SK-N-SH (cell line): ENCODE data around the gene PXT1. TPM values are rescaled to one million over a fixed set of nuclear protein-coding genes. Genes with fewer than 3 reads are reported as not detected.

Source experiments
- CTCF ChIA-PET: fragments of 300-600, 350-600 bp; formaldehyde crosslinking; extraction: SDS; loops from one replicate; lab custom pipeline; 2021; lab: Yijun Ruan, JAX
- POLR2A ChIA-PET: fragments of 350-600 bp; sonication (Branson Sonifier 250); formaldehyde crosslinking; extraction: SDS; loops from one replicate; lab custom pipeline; 2020; ENCODE audit warnings: antibody characterized with exemption, inconsistent platforms; lab: Yijun Ruan, JAX
- DNase-seq: peaks from one replicate; pipeline ENCODE4 v3.0.0; 2012
- H2AFZ ChIP-seq: fragments of 200-600 bp; sonication (generic); 2 replicates; pipeline ENCODE4 v1.8.1; 2016; ENCODE audit warnings: antibody characterized with exemption, mild to moderate bottlenecking, low read depth
- H3F3A ChIP-seq: fragments of 200-600 bp; sonication (generic); replicated peaks from 2 replicates; pipeline ENCODE3; 2016; ENCODE audit warnings: antibody characterized with exemption, mild to moderate bottlenecking; ENCODE audit not compliant: insufficient read depth
- H3K27ac ChIP-seq, 2 experiments: fragments of 200-500 bp in 1 of 2; fragments of 200-600 bp in 1 of 2; sonication (Bioruptor generic) in 1 of 2; sonication (generic), shearing (Covaris generic) in 1 of 2; 2 replicates each; pipeline versions ENCODE4 v1.5.1 to v1.6.1; 2014 to 2016; ENCODE audit warnings: low read depth in 2 of 2, inconsistent platforms in 1 of 2, low read length in 1 of 2, mild to moderate bottlenecking in 1 of 2, mixed read lengths in 1 of 2
- H3K27me3 ChIP-seq: fragments of 200-600 bp; sonication (generic), shearing (Covaris generic); 2 replicates; pipeline ENCODE4 v1.6.1; 2016; ENCODE audit warnings: mixed run types; ENCODE audit not compliant: insufficient read depth
- H3K36me3 ChIP-seq, 2 experiments: fragments of 200-500 bp in 1 of 2; fragments of 200-600 bp in 1 of 2; sonication (Bioruptor generic) in 1 of 2; sonication (generic) in 1 of 2; replicated peaks in 1 of 2; 2 replicates each; pipeline versions ENCODE3 to v1.5.1; 2014 to 2016; ENCODE audit warnings: low read length in 1 of 2, mild to moderate bottlenecking in 1 of 2; ENCODE audit not compliant: insufficient read depth in 2 of 2, control insufficient read depth in 1 of 2
- H3K4me1 ChIP-seq, 2 experiments: fragments of 200-500 bp in 1 of 2; fragments of 200-600 bp in 1 of 2; sonication (Bioruptor generic) in 1 of 2; sonication (generic), shearing (Covaris generic) in 1 of 2; 2 replicates each; pipeline versions ENCODE4 v1.5.1 to v1.6.1; 2014 to 2016; ENCODE audit warnings: low read depth in 1 of 2, low read length in 1 of 2, mixed run types in 1 of 2; ENCODE audit not compliant: insufficient read depth in 2 of 2, control insufficient read depth in 1 of 2
- H3K4me2 ChIP-seq: fragments of 200-600 bp; sonication (generic), shearing (Covaris generic); 2 replicates; pipeline ENCODE4 v1.6.1; 2017; ENCODE audit warnings: mixed run types
- H3K4me3 ChIP-seq, 2 experiments: fragments of 200-500 bp in 1 of 2; fragments of 200-600 bp in 1 of 2; sonication (Bioruptor generic) in 1 of 2; sonication (generic), shearing (Covaris generic) in 1 of 2; 2 replicates each; pipeline versions ENCODE4 v1.5.1 to v1.8.1; 2014 to 2016; ENCODE audit warnings: low read depth in 2 of 2, inconsistent platforms in 1 of 2, low read length in 1 of 2, mild to moderate bottlenecking in 1 of 2, mixed read lengths in 1 of 2, moderate library complexity in 1 of 2
- H3K79me2 ChIP-seq: fragments of 200-600 bp; sonication (generic); 2 replicates; pipeline ENCODE4 v1.8.1; 2017; ENCODE audit warnings: mild to moderate bottlenecking; ENCODE audit not compliant: insufficient read depth
- H3K9ac ChIP-seq: fragments of 200-600 bp; sonication (generic); 2 replicates; pipeline ENCODE4 v1.6.1; 2017; ENCODE audit warnings: mixed run types
- H3K9me2 ChIP-seq: fragments of 200-600 bp; sonication (generic); 2 replicates; pipeline ENCODE4 v1.6.1; 2017; ENCODE audit warnings: mixed run types
- H3K9me3 ChIP-seq: fragments of 200-600 bp; sonication (generic); 2 replicates; pipeline ENCODE4 v1.6.1; 2017; ENCODE audit warnings: mixed run types, mild to moderate bottlenecking, moderate library complexity
- H4K20me1 ChIP-seq: fragments of 200-600 bp; sonication (generic); 2 replicates; pipeline ENCODE4 v1.6.1; 2017; ENCODE audit warnings: mild to moderate bottlenecking, mixed run types; ENCODE audit not compliant: insufficient read depth
- FOSL2 ChIP-seq: IDR thresholded peaks from 2 replicates; pipeline ENCODE4 v1.4.0; 2012; ENCODE audit warnings: low read depth, mild to moderate bottlenecking, moderate library complexity, borderline replicate concordance
- FOXM1 ChIP-seq: IDR thresholded peaks from 2 replicates; pipeline ENCODE4 v1.4.0; 2012; ENCODE audit warnings: low read depth, mild to moderate bottlenecking
- GABPA ChIP-seq: IDR thresholded peaks from 2 replicates; pipeline ENCODE4 v1.4.0; 2012; ENCODE audit warnings: low read depth, mild to moderate bottlenecking
- GATA2 ChIP-seq: sonication (generic); formaldehyde crosslinking; IDR thresholded peaks from 2 replicates; pipeline ENCODE4 v1.5.0; 2020; ENCODE audit warnings: mild to moderate bottlenecking, missing genetic modification reagents
- IRF3 ChIP-seq: fragments of 150-350 bp; IDR thresholded peaks from 2 replicates; pipeline ENCODE4 v1.6.1; 2016; ENCODE audit warnings: mild to moderate bottlenecking, low read depth, low read length
- JUND ChIP-seq: IDR thresholded peaks from 2 replicates; pipeline ENCODE4 v1.4.0; 2012
- MEF2A ChIP-seq: IDR thresholded peaks from 2 replicates; pipeline ENCODE4 v1.4.0; 2012; ENCODE audit warnings: low read depth, borderline replicate concordance
- MXI1 ChIP-seq: IDR thresholded peaks from 2 replicates; pipeline ENCODE4 v1.6.1; 2012; ENCODE audit warnings: mild to moderate bottlenecking, low read depth, low read length, improper control_type of control experiment
- NFIC ChIP-seq: IDR thresholded peaks from 2 replicates; pipeline ENCODE4 v1.4.0; 2012; ENCODE audit warnings: borderline replicate concordance
- NRF1 ChIP-seq: IDR thresholded peaks from 2 replicates; pipeline ENCODE4 v1.6.1; 2012; ENCODE audit warnings: low read depth, mild to moderate bottlenecking, low read length
- PBX3 ChIP-seq: IDR thresholded peaks from 2 replicates; pipeline ENCODE4; 2012
- REST ChIP-seq: IDR thresholded peaks from 2 replicates; pipeline ENCODE4 v1.6.1; 2012; ENCODE audit warnings: mild to moderate bottlenecking, low read depth, low read length, moderate library complexity
- RFX5 ChIP-seq: IDR thresholded peaks from 2 replicates; pipeline ENCODE4 v1.6.1; 2012; ENCODE audit warnings: mild to moderate bottlenecking, improper control_type of control experiment, low read length
- RXRA ChIP-seq: IDR thresholded peaks from 2 replicates; pipeline ENCODE4 v1.4.0; 2012; ENCODE audit warnings: low read depth, mild to moderate bottlenecking, borderline replicate concordance
- SIN3A ChIP-seq: IDR thresholded peaks from 2 replicates; pipeline ENCODE4 v1.6.1; 2012; ENCODE audit warnings: low read depth, mild to moderate bottlenecking, low read length, moderate library complexity, borderline replicate concordance
- TAF1 ChIP-seq: IDR thresholded peaks from 2 replicates; pipeline ENCODE4 v1.6.1; 2012; ENCODE audit warnings: low read depth, mild to moderate bottlenecking, low read length, moderate library complexity, borderline replicate concordance
- ZBTB33 ChIP-seq: IDR thresholded peaks from 2 replicates; pipeline ENCODE4 v1.4.0; 2012; ENCODE audit warnings: low read depth, borderline replicate concordance
- whole genome bisulfite sequencing: methylation state at CpG from one replicate; pipeline ENCODE4 v1.1.6; 2017; ENCODE audit warnings: low lambda C conversion rate; 5-methylcytosine and 5-hydroxymethylcytosine counted together
- polyA plus RNA-seq, 3 experiments: library from polyadenylated mRNA; depleted of rRNA; stranded (reverse); fragments of >200 nt; gene quantifications; 2 replicates each; pipeline ENCODE4 v1.2.3, GENCODE V29; 2012

Gene PXT1
- polyA plus RNA-seq, 1 of the 3 experiments (the other 2 are of a cell fraction), result not detected

- peak; percentile 45; the same call in 1 of the 2 replicates for TF ChIP-seq REST
- peak; percentile 75 for TF ChIP-seq TAF1
- peak; percentile 72; the same call in 1 of the 2 replicates for TF ChIP-seq JUND
- no peak for TF ChIP-seq MEF2A
- TF ChIP-seq FOSL2, result peak; percentile 80
- no peak for TF ChIP-seq RXRA
- peak; percentile 75; the same call in 1 of the 2 replicates for TF ChIP-seq SIN3A
- TF ChIP-seq NRF1, result peak; percentile 50
- TF ChIP-seq RFX5, result no peak
- no peak for TF ChIP-seq IRF3
- no peak for TF ChIP-seq NFIC
These were observed at the start of gene PXT1, which contains the start of gene KCTD20 (continued) for GRCh38 chr6:36442671-36443470.

GRCh38 chr6:36492092-36492491, 49.4 kb upstream of the PXT1 start:
- Histone ChIP-seq H3K4me1 (no peaks in the 10 kb centered on the region; a peak in 1 of 4 replicates), H3K4me2 (no peak overlapping the region), H3K79me2 (no peaks in the 10 kb centered on the region; the same call in 1 of the 2 replicates), H3K9me2 (no peaks in the 10 kb centered on the region), H2AFZ (no peak overlapping the region), H4K20me1 (no peaks in the 10 kb centered on the region), H3K27me3 (no peaks in the 10 kb centered on the region), H3K27ac (no peak overlapping the region), H3K9ac (no peak overlapping the region), H3K4me3 (no peak overlapping the region), H3K36me3 (peaks cover 39 to 48% of the 10 kb centered on the region in 2 experiments), H3F3A (peaks cover 4% of the 10 kb centered on the region), H3K9me3 (no peaks in the 10 kb centered on the region)
- DNase-seq, result no peak
- POLR2A ChIA-PET, result no interaction called here
- CTCF ChIA-PET, result no interaction called here
- WGBS, result 95% methylated on average over 4 of the region's 4 CpGs
- TF ChIP-seq MEF2A (no peak), GABPA (no peak), PBX3 (no peak), NRF1 (no peak), FOXM1 (no peak), MXI1 (no peak), GATA2 (no peak), ZBTB33 (no peak), FOSL2 (no peak), REST (no peak), JUND (no peak), NFIC (no peak)
